Measurements from ENCODE around the gene PLCB4. TPM values are rescaled to one million over a fixed set of nuclear protein-coding genes. Genes with fewer than 3 reads are reported as not detected.

Gene PLCB4
- polyA plus RNA-seq, 1 donor: 18.9 TPM

- DNase-seq: no peak
Measured at GRCh38 chr20:9499126-9499899, 430.4 kb downstream of the PLCB4 start.

GRCh38 chr20:9500121-9500520 lies 431.2 kb downstream of the PLCB4 start:
- DNase-seq: no peak

GRCh38 chr20:9501473-9501872 lies 432.6 kb downstream of the PLCB4 start:
- no peak for DNase-seq

- DNase-seq: no peak
Measured at GRCh38 chr20:9503526-9504245, 434.8 kb downstream of the PLCB4 start.

GRCh38 chr20:9506280-9506821 lies 437.5 kb downstream of the PLCB4 start:
- no peak for DNase-seq

- DNase-seq: no peak
Measured at GRCh38 chr20:9506964-9507369, 438.1 kb downstream of the PLCB4 start.

GRCh38 chr20:9507544-9508239 lies 438.8 kb downstream of the PLCB4 start:
- DNase-seq: no peak

GRCh38 chr20:9508240-9508661 lies 439.4 kb downstream of the PLCB4 start:
- DNase-seq: no peak

GRCh38 chr20:9508696-9509178 lies 439.9 kb downstream of the PLCB4 start:
- no peak for DNase-seq

GRCh38 chr20:9509246-9509645 lies 440.4 kb downstream of the PLCB4 start:
- DNase-seq: no peak

- DNase-seq: no peak
Measured at GRCh38 chr20:9510911-9511310, 442.0 kb downstream of the PLCB4 start.

GRCh38 chr20:9514072-9514460 lies 445.2 kb downstream of the PLCB4 start:
- no peak for DNase-seq

- peak; percentile 65 for DNase-seq
Measured at GRCh38 chr20:9514461-9515213, 445.8 kb downstream of the PLCB4 start, which contains the start of gene LAMP5. TSS of gene LAMP5 (plus strand) at chr20:9514590. CDS start at chr20:9514853, 263 bp downstream.

GRCh38 chr20:9515214-9515585 lies 446.3 kb downstream of the PLCB4 start:
- DNase-seq: no peak

- no peak for DNase-seq
Measured at GRCh38 chr20:9515741-9516233, 446.9 kb downstream of the PLCB4 start.

- DNase-seq: no peak
Measured at GRCh38 chr20:9516234-9516871, 447.5 kb downstream of the PLCB4 start.

GRCh38 chr20:9517297-9518162 lies 448.6 kb downstream of the PLCB4 start:
- DNase-seq: no peak

- DNase-seq: no peak
Measured at GRCh38 chr20:9518576-9519175, 449.8 kb downstream of the PLCB4 start.

- DNase-seq: no peak
Measured at GRCh38 chr20:9520086-9520485, 451.2 kb downstream of the PLCB4 start.

Measured in left kidney (tissue), 2 donors.